K562 (cell line): ENCODE measurements around the gene HSD3B7. TPM values are rescaled to one million over a fixed set of nuclear protein-coding genes. Genes with fewer than 3 reads are reported as not detected.

Source experiments
- GABPB1 ChIP-seq: sonication (generic); formaldehyde crosslinking; IDR thresholded peaks from 2 replicates; pipeline ENCODE4 v1.8.0; 2022; ENCODE audit warnings: mild to moderate bottlenecking, missing genetic modification reagents
- HDAC6 ChIP-seq: IDR thresholded peaks from 2 replicates; pipeline ENCODE4 v1.6.1; 2012; ENCODE audit warnings: low read depth, mild to moderate bottlenecking, control low read depth, inconsistent platforms, low read length, moderate library complexity
- MEIS2 ChIP-seq: fragments of 450-650 bp; IDR thresholded peaks from 2 replicates; pipeline ENCODE4 v1.6.1; 2014; ENCODE audit warnings: mild to moderate bottlenecking; ENCODE audit not compliant: partially characterized antibody
- PTTG1 ChIP-seq: fragments of 450-650 bp; IDR thresholded peaks from 2 replicates; pipeline ENCODE4 v1.6.1; 2016; ENCODE audit warnings: low read depth, mild to moderate bottlenecking, missing genetic modification characterization, missing compliant biosample characterization
- RCOR1 ChIP-seq, 2 experiments: IDR thresholded peaks; 2 replicates each; pipeline ENCODE4 v1.6.1; 2012; ENCODE audit warnings: low read depth in 2 of 2, low read length in 2 of 2, borderline replicate concordance in 1 of 2, improper control_type of control experiment in 1 of 2
- RFX7 ChIP-seq: fragments of 250-450 bp; sonication (Bioruptor Pico); IDR thresholded peaks from 2 replicates; pipeline ENCODE4 v1.5.1; 2021; ENCODE audit warnings: mild to moderate bottlenecking
- SAP30 ChIP-seq: fragments of 200-600 bp; sonication (generic); IDR thresholded peaks from 2 replicates; pipeline ENCODE4 v1.6.1; 2012; ENCODE audit warnings: borderline replicate concordance, low read depth, mild to moderate bottlenecking, moderate library complexity, low read length, control low read depth, inconsistent platforms; ENCODE audit not compliant: insufficient read depth, poor library complexity, severe bottlenecking
- SMARCC2 ChIP-seq: fragments of 450-650 bp; IDR thresholded peaks from 2 replicates; pipeline ENCODE4 v1.6.1; 2017; ENCODE audit warnings: antibody characterized with exemption, moderate library complexity, mild to moderate bottlenecking, low read depth
- STAT5A ChIP-seq: IDR thresholded peaks from 2 replicates; pipeline ENCODE4 v1.6.1; 2012; ENCODE audit warnings: low read length, inconsistent platforms, borderline replicate concordance
- SUPT5H ChIP-seq: fragments of 450-650 bp; IDR thresholded peaks from 2 replicates; pipeline ENCODE4 v1.6.1; 2016
- ZFX ChIP-seq: sonication (generic); formaldehyde crosslinking; IDR thresholded peaks from 2 replicates; pipeline ENCODE4 v1.8.0; 2022; ENCODE audit warnings: mild to moderate bottlenecking, missing genetic modification reagents, moderate library complexity
- ZHX1 ChIP-seq: fragments of 150-350 bp; conservative IDR thresholded peaks from 2 replicates; pipeline ENCODE4 v1.6.1; 2014; ENCODE audit warnings: low read length
- ZNF696 ChIP-seq: fragments of 250-450 bp; sonication (Bioruptor Pico); conservative IDR thresholded peaks from 2 replicates; pipeline ENCODE4 v1.4.0; 2020; ENCODE audit warnings: mild to moderate bottlenecking, moderate library complexity
- ZNF75A ChIP-seq: fragments of 450-650 bp; formaldehyde crosslinking; IDR thresholded peaks from 2 replicates; pipeline ENCODE4 v1.4.0; 2020; ENCODE audit warnings: mild to moderate bottlenecking
- polyA plus RNA-seq, 8 experiments: library from polyadenylated mRNA; depleted of rRNA in 4 of 8; stranded (reverse) in 5 of 8; unstranded in 3 of 8; fragments of >200 nt; fragmentation: Nextera tagmentation in 2 of 8; fragmentation: Illumina TruSeq in 1 of 8; extraction: Ambion mirVana in 2 of 8; extraction: Trizol in 1 of 8; gene quantifications; 2 replicates each; pipeline versions ENCODE4 v1.2.1 to v1.2.3, GENCODE V29; 2011 to 2014; ENCODE audit warnings: inconsistent platforms in 1 of 8, missing spikeins in 1 of 8
- total RNA-seq, 7 experiments: library from RNA; depleted of rRNA in 6 of 7; stranded (reverse); fragments of >200 nt in 6 of 7; fragmentation: Illumina TruSeq in 2 of 7; extraction: Trizol in 2 of 7; gene quantifications; 2 replicates each; pipeline versions ENCODE4 v1.2.1 to v1.2.3, GENCODE V29; 2011 to 2021; ENCODE audit warnings: low replicate concordance in 1 of 7
- TF ChIP-seq, protein P1 (sequence below): sonication (generic); formaldehyde crosslinking; IDR thresholded peaks from 2 replicates; pipeline ENCODE4 v1.8.0; 2023; ENCODE audit warnings: missing genetic modification reagents, mild to moderate bottlenecking, borderline replicate concordance

HSD3B7 gene
- total and polyA plus RNA-seq, 9 of the 15 experiments (the other 6 are each of a cell fraction or from before 2014, with no cell fraction given): 5.4 to 49.1 (median 23.0) TPM

DNA sequence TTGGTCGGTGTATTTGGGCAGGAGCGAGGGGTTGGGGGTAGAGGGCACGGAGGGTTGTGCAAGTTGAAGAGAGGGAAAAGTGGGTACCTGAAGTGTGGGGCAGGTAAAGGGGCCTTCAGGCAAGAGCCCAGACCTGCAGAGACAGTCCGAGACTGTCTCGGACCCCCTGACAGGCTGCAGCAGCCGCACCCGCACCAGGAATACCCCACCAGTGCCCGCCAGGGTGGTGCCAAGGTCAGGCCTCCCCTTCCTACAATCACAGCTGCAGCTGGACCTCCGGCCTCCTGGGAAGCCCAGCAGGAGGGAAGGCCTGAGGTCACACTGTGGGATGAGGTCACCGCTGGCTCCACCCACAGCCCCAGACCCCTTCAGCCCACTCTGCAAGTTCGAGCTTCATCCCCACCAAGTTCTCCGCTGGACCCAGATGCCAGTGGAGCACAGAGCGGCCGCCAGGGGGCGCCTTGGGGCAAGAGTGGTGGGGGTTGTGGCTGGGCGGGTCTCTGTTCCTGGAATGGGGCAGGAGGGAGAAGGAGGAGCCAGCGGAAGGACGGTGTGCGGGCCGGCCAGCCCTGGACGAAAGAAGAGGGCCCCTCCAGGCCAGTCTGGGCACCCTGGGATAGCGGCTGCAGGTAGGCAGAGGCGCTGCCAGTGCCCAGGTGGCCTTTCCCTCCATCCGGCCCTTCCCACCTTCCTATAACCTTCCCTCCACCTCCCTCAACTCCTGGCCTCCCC is at the start of gene HSD3B7 (continued):
- no peak for TF ChIP-seq ZNF696 (CRISPR knock-in tag)
- TF ChIP-seq RFX7 (CRISPR knock-in tag): no peak
- no peak for TF ChIP-seq MEIS2
- peak; percentile 58 for TF ChIP-seq GABPB1 (CRISPR knock-in tag)
- no peak for TF ChIP-seq SMARCC2
- TF ChIP-seq ZFX (CRISPR knock-in tag): no peak; the same call in 1 of the 2 replicates
- TF ChIP-seq ZNF75A (CRISPR knock-in tag): no peak
- no peak for TF ChIP-seq HDAC6
- TF ChIP-seq ZHX1: no peak
- peak; percentile 50; the same call in 1 of the 2 replicates for TF ChIP-seq STAT5A
- TF ChIP-seq SAP30: no peak
- no peak for TF ChIP-seq PTTG1 (tag)
- TF ChIP-seq, protein P1, sequence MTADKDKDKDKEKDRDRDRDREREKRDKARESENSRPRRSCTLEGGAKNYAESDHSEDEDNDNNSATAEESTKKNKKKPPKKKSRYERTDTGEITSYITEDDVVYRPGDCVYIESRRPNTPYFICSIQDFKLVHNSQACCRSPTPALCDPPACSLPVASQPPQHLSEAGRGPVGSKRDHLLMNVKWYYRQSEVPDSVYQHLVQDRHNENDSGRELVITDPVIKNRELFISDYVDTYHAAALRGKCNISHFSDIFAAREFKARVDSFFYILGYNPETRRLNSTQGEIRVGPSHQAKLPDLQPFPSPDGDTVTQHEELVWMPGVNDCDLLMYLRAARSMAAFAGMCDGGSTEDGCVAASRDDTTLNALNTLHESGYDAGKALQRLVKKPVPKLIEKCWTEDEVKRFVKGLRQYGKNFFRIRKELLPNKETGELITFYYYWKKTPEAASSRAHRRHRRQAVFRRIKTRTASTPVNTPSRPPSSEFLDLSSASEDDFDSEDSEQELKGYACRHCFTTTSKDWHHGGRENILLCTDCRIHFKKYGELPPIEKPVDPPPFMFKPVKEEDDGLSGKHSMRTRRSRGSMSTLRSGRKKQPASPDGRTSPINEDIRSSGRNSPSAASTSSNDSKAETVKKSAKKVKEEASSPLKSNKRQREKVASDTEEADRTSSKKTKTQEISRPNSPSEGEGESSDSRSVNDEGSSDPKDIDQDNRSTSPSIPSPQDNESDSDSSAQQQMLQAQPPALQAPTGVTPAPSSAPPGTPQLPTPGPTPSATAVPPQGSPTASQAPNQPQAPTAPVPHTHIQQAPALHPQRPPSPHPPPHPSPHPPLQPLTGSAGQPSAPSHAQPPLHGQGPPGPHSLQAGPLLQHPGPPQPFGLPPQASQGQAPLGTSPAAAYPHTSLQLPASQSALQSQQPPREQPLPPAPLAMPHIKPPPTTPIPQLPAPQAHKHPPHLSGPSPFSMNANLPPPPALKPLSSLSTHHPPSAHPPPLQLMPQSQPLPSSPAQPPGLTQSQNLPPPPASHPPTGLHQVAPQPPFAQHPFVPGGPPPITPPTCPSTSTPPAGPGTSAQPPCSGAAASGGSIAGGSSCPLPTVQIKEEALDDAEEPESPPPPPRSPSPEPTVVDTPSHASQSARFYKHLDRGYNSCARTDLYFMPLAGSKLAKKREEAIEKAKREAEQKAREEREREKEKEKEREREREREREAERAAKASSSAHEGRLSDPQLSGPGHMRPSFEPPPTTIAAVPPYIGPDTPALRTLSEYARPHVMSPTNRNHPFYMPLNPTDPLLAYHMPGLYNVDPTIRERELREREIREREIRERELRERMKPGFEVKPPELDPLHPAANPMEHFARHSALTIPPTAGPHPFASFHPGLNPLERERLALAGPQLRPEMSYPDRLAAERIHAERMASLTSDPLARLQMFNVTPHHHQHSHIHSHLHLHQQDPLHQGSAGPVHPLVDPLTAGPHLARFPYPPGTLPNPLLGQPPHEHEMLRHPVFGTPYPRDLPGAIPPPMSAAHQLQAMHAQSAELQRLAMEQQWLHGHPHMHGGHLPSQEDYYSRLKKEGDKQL: no peak
- TF ChIP-seq RCOR1 (IDR thresholded peaks at IDR 0.05; ENCODE audit: borderline replicate concordance in 1 of 2, low read depth in 2 of 2, low read length in 2 of 2): no peak
- peak; percentile 46 for TF ChIP-seq SUPT5H
